HCT116 (cell line): ENCODE data around the gene ZNF697. TPM values are rescaled to one million over a fixed set of nuclear protein-coding genes. Genes with fewer than 3 reads are reported as not detected.

Experiments used
- ATAC-seq: fragments of 200-7000 bp; cut with Tn5 transposase; 2 replicates; pipeline ENCODE4 v1.9.1; 2020; ENCODE audit warnings: mild to moderate bottlenecking, moderate library complexity
- BruUV-seq: library from RNA; stranded (reverse); fragments of 400-500 nt; replicated peaks from 2 replicates; lab custom pipeline; 2021; lab: Mats Ljungman, UMichigan
- CTCF ChIA-PET: fragments of 300-600 bp; sonication (Branson Sonifier 250); formaldehyde crosslinking; loops from one replicate; lab custom pipeline; 2021; ENCODE audit warnings: antibody characterized with exemption; lab: Charles Lee
- POLR2A ChIA-PET: fragments of 300-600, 350-600 bp; sonication (Branson Sonifier 250); formaldehyde crosslinking; loops from one replicate; lab custom pipeline; 2021; ENCODE audit warnings: antibody characterized with exemption; lab: Charles Lee
- RAD21 ChIA-PET, 2 experiments: fragments of 300-600 bp; sonication (Branson Sonifier 250); formaldehyde crosslinking; loops; one replicate each; lab custom pipeline; 2023; ENCODE audit warnings: low total read pairs in 2 of 2; ENCODE audit not compliant: uncharacterized antibody in 2 of 2, unreplicated experiment in 2 of 2, low non-redundant PET in 1 of 2; lab: Charles Lee
- DNase-seq: peaks from one replicate; pipeline ENCODE4 v3.0.0-alpha.2; 2010; ENCODE audit warnings: low read depth, low spot score
- H2AFZ ChIP-seq: fragments of 200-600 bp; shearing (Covaris generic), sonication (generic); 2 replicates; pipeline ENCODE4 v1.6.1; 2017; ENCODE audit warnings: low read depth, mixed run types, mixed read lengths, antibody characterized with exemption, low read length; ENCODE audit not compliant: poor library complexity, severe bottlenecking
- H3K27ac ChIP-seq: 2 replicates; pipeline ENCODE4 v1.5.1; 2012; ENCODE audit warnings: low read depth, low read length
- H3K27me3 ChIP-seq: fragments of 200-600 bp; sonication (generic); 2 replicates; pipeline ENCODE4 v1.6.1; 2016; ENCODE audit warnings: mixed run types, low read length, mixed read lengths; ENCODE audit not compliant: insufficient read depth
- H3K36me3 ChIP-seq, 2 experiments: fragments of 200-500 bp in 1 of 2; fragments of 200-600 bp in 1 of 2; sonication (Bioruptor generic) in 1 of 2; sonication (generic) in 1 of 2; 2 replicates each; pipeline versions ENCODE4 v1.5.1 to v1.6.1; 2014 to 2016; ENCODE audit warnings: low read length in 2 of 2, inconsistent platforms in 1 of 2, mixed read lengths in 1 of 2, mixed run types in 1 of 2; ENCODE audit not compliant: insufficient read depth in 2 of 2, control insufficient read depth in 1 of 2
- H3K4me1 ChIP-seq, 2 experiments: fragments of 200-600 bp in 1 of 2; sonication (generic) in 1 of 2; 2 replicates each; pipeline versions ENCODE4 v1.5.1 to v1.6.1; 2012 to 2017; ENCODE audit warnings: low read length in 2 of 2, inconsistent platforms in 1 of 2, mild to moderate bottlenecking in 1 of 2, mixed read lengths in 1 of 2, mixed run types in 1 of 2, moderate library complexity in 1 of 2; ENCODE audit not compliant: insufficient read depth in 2 of 2, control insufficient read depth in 1 of 2
- H3K4me2 ChIP-seq: fragments of 200-600 bp; sonication (generic); 2 replicates; pipeline ENCODE4 v1.6.1; 2017; ENCODE audit warnings: mixed run types, low read length, mixed read lengths
- H3K4me3 ChIP-seq, 2 experiments: fragments of 200-600 bp in 1 of 2; sonication (generic) in 1 of 2; replicated peaks in 1 of 2; 2 replicates each; pipeline ENCODE4 v1.5.1; 2011 to 2016; ENCODE audit warnings: low read length in 2 of 2, control low read depth in 1 of 2, low read depth in 1 of 2, mild to moderate bottlenecking in 1 of 2, mixed read lengths in 1 of 2, mixed run types in 1 of 2
- H3K79me2 ChIP-seq: fragments of 200-600 bp; sonication (generic); 2 replicates; pipeline ENCODE4 v1.6.1; 2017; ENCODE audit warnings: mild to moderate bottlenecking, mixed run types, low read length, moderate library complexity, mixed read lengths; ENCODE audit not compliant: insufficient read depth
- H3K9ac ChIP-seq: fragments of 200-600 bp; sonication (generic); 2 replicates; pipeline ENCODE4 v1.6.1; 2016; ENCODE audit warnings: low read length, mixed read lengths
- H3K9me2 ChIP-seq: fragments of 200-600 bp; sonication (generic), shearing (Covaris generic); 2 replicates; pipeline ENCODE4 v1.6.1; 2017; ENCODE audit warnings: mixed run types, mild to moderate bottlenecking, moderate library complexity; ENCODE audit not compliant: insufficient read depth
- H3K9me3 ChIP-seq, 2 experiments: fragments of 200-500 bp in 1 of 2; fragments of 200-600 bp in 1 of 2; sonication (Bioruptor generic) in 1 of 2; sonication (generic) in 1 of 2; 2 replicates each; pipeline ENCODE4 v1.6.1; 2014 to 2017; ENCODE audit warnings: low read length in 2 of 2, mixed read lengths in 2 of 2, inconsistent platforms in 1 of 2, low read depth in 1 of 2, mild to moderate bottlenecking in 1 of 2, mixed run types in 1 of 2, moderate library complexity in 1 of 2; ENCODE audit not compliant: control insufficient read depth in 1 of 2, insufficient read depth in 1 of 2
- H4K20me1 ChIP-seq: fragments of 200-600 bp; sonication (generic), shearing (Covaris generic); 2 replicates; pipeline ENCODE4 v1.6.1; 2017; ENCODE audit warnings: mixed run types, mild to moderate bottlenecking, moderate library complexity; ENCODE audit not compliant: insufficient read depth
- CEBPB ChIP-seq: IDR thresholded peaks from 2 replicates; pipeline ENCODE4 v1.6.1; 2012; ENCODE audit warnings: low read depth
- EGR1 ChIP-seq: IDR thresholded peaks from 2 replicates; pipeline ENCODE4 v1.6.1; 2012; ENCODE audit warnings: low read depth
- ELF1 ChIP-seq: IDR thresholded peaks from 2 replicates; pipeline ENCODE4 v1.6.1; 2012; ENCODE audit warnings: low read depth, borderline replicate concordance
- EZH2 ChIP-seq: fragments of 200-600 bp; sonication (generic); IDR thresholded peaks from 2 replicates; pipeline ENCODE4 v1.6.1; 2017; ENCODE audit warnings: antibody characterized with exemption, mixed run types
- EZH2phosphoT487 ChIP-seq: fragments of 200-600 bp; IDR thresholded peaks from 2 replicates; pipeline ENCODE4 v1.6.1; 2018; ENCODE audit warnings: antibody characterized with exemption, borderline replicate concordance
- FOSL1 ChIP-seq: IDR thresholded peaks from 2 replicates; pipeline ENCODE4 v1.6.1; 2012; ENCODE audit warnings: low read depth
- JUND ChIP-seq: IDR thresholded peaks from 2 replicates; pipeline ENCODE4 v1.6.1; 2012
- POLR2A ChIP-seq: IDR thresholded peaks from 2 replicates; pipeline ENCODE4 v1.7.0; 2011; ENCODE audit warnings: borderline replicate concordance; ENCODE audit not compliant: insufficient read depth, insufficient read length; ENCODE audit errors: extremely low read depth
- POLR2AphosphoS5 ChIP-seq: IDR thresholded peaks from 2 replicates; pipeline ENCODE4 v1.6.1; 2011; ENCODE audit warnings: mild to moderate bottlenecking, low read depth, low read length, moderate library complexity
- SIN3A ChIP-seq: IDR thresholded peaks from 2 replicates; pipeline ENCODE4 v1.6.1; 2012; ENCODE audit warnings: low read depth
- SP1 ChIP-seq: IDR thresholded peaks from 2 replicates; pipeline ENCODE4 v1.6.1; 2012; ENCODE audit warnings: low read depth
- SRF ChIP-seq: IDR thresholded peaks from 2 replicates; pipeline ENCODE4 v1.6.1; 2012; ENCODE audit warnings: low read depth
- TCF7L2 ChIP-seq: IDR thresholded peaks from 2 replicates; pipeline ENCODE4 v1.7.0; 2011; ENCODE audit warnings: borderline replicate concordance, inconsistent platforms; ENCODE audit not compliant: insufficient read depth, insufficient read length; ENCODE audit errors: extremely low read depth
- YY1 ChIP-seq: IDR thresholded peaks from 2 replicates; pipeline ENCODE4 v1.6.1; 2011; ENCODE audit warnings: low read length, low read depth, moderate library complexity, mild to moderate bottlenecking; ENCODE audit not compliant: insufficient replicate concordance; ENCODE audit errors: extremely low read depth
- ZFX ChIP-seq: fragments of 450-650 bp; IDR thresholded peaks from 2 replicates; pipeline ENCODE4 v1.6.1; 2017
- ZNF274 ChIP-seq: fragments of 200-500 bp; sonication (Bioruptor generic); IDR thresholded peaks from 2 replicates; pipeline ENCODE4 v1.6.1; 2014; ENCODE audit warnings: mild to moderate bottlenecking, low read depth, low read length, inconsistent platforms
- intact Hi-C: fragments of 100-400 bp; cut with micrococcal nuclease; formaldehyde crosslinking; loops from 2 replicates; pipeline ENCODE4 v1.10.0; 2022
- total RNA-seq: library from RNA; stranded (reverse); gene quantifications from one replicate; pipeline ENCODE4 v1.2.1, GENCODE V29; 2021; ENCODE audit not compliant: unreplicated experiment
- TF ChIP-seq, protein P1 (sequence below): IDR thresholded peaks from 2 replicates; pipeline ENCODE4 v1.6.1; 2012
- TF ChIP-seq, protein P2 (sequence below), 3 experiments: fragments of 200-600 bp in 1 of 3; sonication (generic) in 1 of 3; IDR thresholded peaks in 2 of 3; conservative IDR thresholded peaks in 1 of 3; 2 replicates each; pipeline ENCODE4 v1.5.1; 2012 to 2017; ENCODE audit warnings: low read depth in 2 of 3, low read length in 2 of 3, antibody characterized with exemption in 1 of 3, borderline replicate concordance in 1 of 3, control low read depth in 1 of 3, mild to moderate bottlenecking in 1 of 3, mixed read lengths in 1 of 3, mixed run types in 1 of 3, moderate library complexity in 1 of 3; ENCODE audit not compliant: insufficient read depth in 1 of 3
- TF ChIP-seq, protein P3 (sequence below): IDR thresholded peaks from 2 replicates; pipeline ENCODE4 v1.6.1; 2011; ENCODE audit warnings: mild to moderate bottlenecking, low read length, moderate library complexity; ENCODE audit not compliant: insufficient replicate concordance; ENCODE audit errors: extremely low read depth
- TF ChIP-seq, protein P4 (sequence below): IDR thresholded peaks from 2 replicates; pipeline ENCODE4 v1.6.1; 2012

ZNF697 gene
- total RNA-seq, 1 experiment from 2014 or later = 5.9 TPM

DNA sequence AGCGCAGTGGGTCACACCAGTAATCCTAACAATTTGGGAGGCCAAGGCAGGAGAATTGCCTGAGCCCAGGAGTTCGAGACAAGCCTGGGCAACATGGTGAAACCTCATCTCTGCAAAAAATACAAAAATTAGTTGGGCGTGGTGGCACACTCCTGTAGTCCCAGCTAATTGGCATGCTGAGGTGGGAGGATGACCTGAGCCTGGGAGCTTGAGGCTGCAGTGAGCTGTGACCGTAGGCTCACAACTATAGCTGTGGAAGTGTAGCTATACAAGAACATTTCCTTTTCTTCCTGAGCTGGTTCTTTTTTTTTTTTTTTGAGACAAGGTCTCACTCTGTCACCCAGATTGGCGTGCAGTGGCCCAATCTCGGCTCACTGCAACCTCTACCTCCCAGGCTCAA is 19.1 kb upstream of the ZNF697 start:
- Histone ChIP-seq H3K9me2 (no peaks in the 10 kb centered on the region), H3K9me3 (no peaks in the 10 kb centered on the region), H3K4me3 (no peak overlapping the region), H3K27ac (no peak overlapping the region), H4K20me1 (no peaks in the 10 kb centered on the region), H3K79me2 (no peaks in the 10 kb centered on the region), H3K9ac (no peak overlapping the region), H3K4me1 (no peaks in the 10 kb centered on the region), H2AFZ (no peak overlapping the region), H3K27me3 (no peaks in the 10 kb centered on the region), H3K36me3 (no peaks in the 10 kb centered on the region), H3K4me2 (no peak overlapping the region)
- no peak for TF ChIP-seq TCF7L2
- no peak for TF ChIP-seq EZH2phosphoT487
- TF ChIP-seq JUND = no peak
- TF ChIP-seq ZFX = no peak
- no peak for TF ChIP-seq YY1
- TF ChIP-seq, protein P1, sequence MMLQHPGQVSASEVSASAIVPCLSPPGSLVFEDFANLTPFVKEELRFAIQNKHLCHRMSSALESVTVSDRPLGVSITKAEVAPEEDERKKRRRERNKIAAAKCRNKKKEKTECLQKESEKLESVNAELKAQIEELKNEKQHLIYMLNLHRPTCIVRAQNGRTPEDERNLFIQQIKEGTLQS = no peak
- no peak for TF ChIP-seq EZH2
- TF ChIP-seq, protein P2, sequence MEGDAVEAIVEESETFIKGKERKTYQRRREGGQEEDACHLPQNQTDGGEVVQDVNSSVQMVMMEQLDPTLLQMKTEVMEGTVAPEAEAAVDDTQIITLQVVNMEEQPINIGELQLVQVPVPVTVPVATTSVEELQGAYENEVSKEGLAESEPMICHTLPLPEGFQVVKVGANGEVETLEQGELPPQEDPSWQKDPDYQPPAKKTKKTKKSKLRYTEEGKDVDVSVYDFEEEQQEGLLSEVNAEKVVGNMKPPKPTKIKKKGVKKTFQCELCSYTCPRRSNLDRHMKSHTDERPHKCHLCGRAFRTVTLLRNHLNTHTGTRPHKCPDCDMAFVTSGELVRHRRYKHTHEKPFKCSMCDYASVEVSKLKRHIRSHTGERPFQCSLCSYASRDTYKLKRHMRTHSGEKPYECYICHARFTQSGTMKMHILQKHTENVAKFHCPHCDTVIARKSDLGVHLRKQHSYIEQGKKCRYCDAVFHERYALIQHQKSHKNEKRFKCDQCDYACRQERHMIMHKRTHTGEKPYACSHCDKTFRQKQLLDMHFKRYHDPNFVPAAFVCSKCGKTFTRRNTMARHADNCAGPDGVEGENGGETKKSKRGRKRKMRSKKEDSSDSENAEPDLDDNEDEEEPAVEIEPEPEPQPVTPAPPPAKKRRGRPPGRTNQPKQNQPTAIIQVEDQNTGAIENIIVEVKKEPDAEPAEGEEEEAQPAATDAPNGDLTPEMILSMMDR (IDR thresholded peaks at IDR 0.05 in 2 of 3, conservative IDR thresholded peaks at IDR 0.05 in 1 of 3; ENCODE audit: borderline replicate concordance in 1 of 3, insufficient read depth in 1 of 3, low read depth in 2 of 3, low read length in 2 of 3) = no peak
- no peak for TF ChIP-seq POLR2A
- TF ChIP-seq SRF = no peak
- TF ChIP-seq SP1 = no peak
- TF ChIP-seq POLR2AphosphoS5 = no peak
- no peak for TF ChIP-seq CEBPB
- TF ChIP-seq ZNF274 = no peak
- no peak for TF ChIP-seq ELF1
- TF ChIP-seq, protein P3, sequence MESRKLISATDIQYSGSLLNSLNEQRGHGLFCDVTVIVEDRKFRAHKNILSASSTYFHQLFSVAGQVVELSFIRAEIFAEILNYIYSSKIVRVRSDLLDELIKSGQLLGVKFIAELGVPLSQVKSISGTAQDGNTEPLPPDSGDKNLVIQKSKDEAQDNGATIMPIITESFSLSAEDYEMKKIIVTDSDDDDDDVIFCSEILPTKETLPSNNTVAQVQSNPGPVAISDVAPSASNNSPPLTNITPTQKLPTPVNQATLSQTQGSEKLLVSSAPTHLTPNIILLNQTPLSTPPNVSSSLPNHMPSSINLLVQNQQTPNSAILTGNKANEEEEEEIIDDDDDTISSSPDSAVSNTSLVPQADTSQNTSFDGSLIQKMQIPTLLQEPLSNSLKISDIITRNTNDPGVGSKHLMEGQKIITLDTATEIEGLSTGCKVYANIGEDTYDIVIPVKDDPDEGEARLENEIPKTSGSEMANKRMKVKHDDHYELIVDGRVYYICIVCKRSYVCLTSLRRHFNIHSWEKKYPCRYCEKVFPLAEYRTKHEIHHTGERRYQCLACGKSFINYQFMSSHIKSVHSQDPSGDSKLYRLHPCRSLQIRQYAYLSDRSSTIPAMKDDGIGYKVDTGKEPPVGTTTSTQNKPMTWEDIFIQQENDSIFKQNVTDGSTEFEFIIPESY = no peak
- TF ChIP-seq EGR1 = no peak
- no peak for TF ChIP-seq SIN3A
- TF ChIP-seq FOSL1 = no peak
- TF ChIP-seq, protein P4, sequence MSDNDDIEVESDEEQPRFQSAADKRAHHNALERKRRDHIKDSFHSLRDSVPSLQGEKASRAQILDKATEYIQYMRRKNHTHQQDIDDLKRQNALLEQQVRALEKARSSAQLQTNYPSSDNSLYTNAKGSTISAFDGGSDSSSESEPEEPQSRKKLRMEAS = no peak
- ChIA-PET CTCF (interaction anchor here (0.7 kb wide), 1 partner anchor 19 kb away, joined by 3 read pairs; no protein-coding TSS in a partner anchor), POLR2A (interaction anchor here (1.0 kb wide), 1 partner anchor 19 kb away, joined by 3 read pairs; the partner anchor contains the start of gene ZNF697), RAD21 (no interaction called here)
- intact Hi-C loops = no loop called here
- no peak for ATAC-seq
- no TSS peak for BruUV-seq
- no peak for DNase-seq
